GM12878 (cell line): Measurements from ENCODE around the gene RYR2. TPM values are rescaled to one million over a fixed set of nuclear protein-coding genes. Genes with fewer than 3 reads are reported as not detected.

Source experiments
- ATAC-seq: fragments of 200-7000 bp; cut with Tn5 transposase; 3 replicates; pipeline ENCODE4 v1.9.1; 2020; ENCODE audit warnings: mild to moderate bottlenecking, moderate library complexity
- BruUV-seq: library from RNA; stranded (reverse); fragments of 400-500 nt; replicated peaks from 2 replicates; lab custom pipeline; 2021; lab: Mats Ljungman, UMichigan
- CTCF ChIA-PET: fragments of 300-600 bp; sonication (Branson Sonifier 250); formaldehyde crosslinking; extraction: SDS; loops from one replicate; lab custom pipeline; 2021; ENCODE audit warnings: inconsistent platforms; lab: Yijun Ruan, JAX
- POLR2A ChIA-PET: fragments of 350-600 bp; formaldehyde crosslinking; extraction: SDS; loops from one replicate; lab custom pipeline; 2021; ENCODE audit warnings: inconsistent platforms; lab: Charles Lee
- RAD21 ChIA-PET: fragments of 300-600 bp; sonication (Branson Sonifier 250); formaldehyde crosslinking; loops from one replicate; lab custom pipeline; 2023; ENCODE audit warnings: antibody characterized with exemption; ENCODE audit not compliant: unreplicated experiment; lab: Charles Lee
- SMC1A ChIA-PET: fragments of 300-600 bp; sonication (Branson Sonifier 250); formaldehyde crosslinking; loops from one replicate; lab custom pipeline; 2023; ENCODE audit not compliant: unreplicated experiment, uncharacterized antibody; lab: Charles Lee
- DNase-seq: peaks from one replicate; pipeline ENCODE4 v3.0.0-alpha.2; 2011; ENCODE audit warnings: low read depth, low spot score
- FAIRE-seq: peaks from 3 replicates; lab custom pipeline; 2011; peaks lifted over from hg19 to GRCh38; lab: Jason Lieb, UNC
- H2AFZ ChIP-seq: 2 replicates; pipeline ENCODE4 v1.6.0; 2011; ENCODE audit warnings: low read depth, low read length, control low read depth; ENCODE audit not compliant: control insufficient read depth
- H3K27ac ChIP-seq: 2 replicates; pipeline ENCODE4 v1.5.1; 2011; ENCODE audit warnings: control low read depth; ENCODE audit not compliant: control insufficient read depth, insufficient read depth
- H3K27me3 ChIP-seq, 2 experiments: replicated peaks in 1 of 2; 2 replicates each; pipeline versions ENCODE4 v1.6.0 to v1.6.1; 2011; ENCODE audit warnings: low read length in 1 of 2; ENCODE audit not compliant: control insufficient read depth in 2 of 2, insufficient read depth in 2 of 2
- H3K36me3 ChIP-seq, 2 experiments: 2 replicates each; pipeline ENCODE4 v1.5.1; 2011; ENCODE audit warnings: low read length in 1 of 2; ENCODE audit not compliant: control insufficient read depth in 2 of 2, insufficient read depth in 2 of 2
- H3K4me1 ChIP-seq: 2 replicates; pipeline ENCODE4 v1.6.1; 2011; ENCODE audit warnings: mild to moderate bottlenecking, low read length, moderate library complexity, mixed read lengths; ENCODE audit not compliant: control insufficient read depth, insufficient read depth
- H3K4me2 ChIP-seq: 2 replicates; pipeline ENCODE4 v1.6.0; 2011; ENCODE audit warnings: control low read depth; ENCODE audit not compliant: control insufficient read depth, insufficient read depth
- H3K4me3 ChIP-seq: fragments of 200-600 bp; sonication (generic); 2 replicates; pipeline ENCODE4 v1.5.1; 2016
- H3K79me2 ChIP-seq: 2 replicates; pipeline ENCODE4 v1.6.0; 2011; ENCODE audit warnings: low read length; ENCODE audit not compliant: control insufficient read depth, insufficient read depth
- H3K9ac ChIP-seq: 2 replicates; pipeline ENCODE4 v1.8.0; 2011; ENCODE audit warnings: low read length, control low read depth, mixed read lengths; ENCODE audit not compliant: control insufficient read depth, insufficient read depth
- H3K9me3 ChIP-seq: replicated peaks from 3 replicates; pipeline ENCODE4 v1.5.1; 2011; ENCODE audit warnings: mild to moderate bottlenecking, low read length; ENCODE audit not compliant: control insufficient read depth, insufficient read depth
- H4K20me1 ChIP-seq: 2 replicates; pipeline ENCODE4 v1.6.0; 2011; ENCODE audit not compliant: control insufficient read depth, insufficient read depth
- BHLHE40 ChIP-seq, 2 experiments: fragments of 450-650 bp in 1 of 2; IDR thresholded peaks; 2 replicates each; pipeline ENCODE4 v1.6.1; 2011 to 2017; ENCODE audit warnings: low read depth in 2 of 2, borderline replicate concordance in 1 of 2, improper control_type of control experiment in 1 of 2, low read length in 1 of 2, mild to moderate bottlenecking in 1 of 2
- CTCF ChIP-seq, 3 experiments: IDR thresholded peaks in 2 of 3; conservative IDR thresholded peaks in 1 of 3; 2 replicates each; pipeline ENCODE4 v1.5.1; 2011; ENCODE audit warnings: low read depth in 3 of 3, low read length in 3 of 3, mild to moderate bottlenecking in 3 of 3, control low read depth in 2 of 3, moderate library complexity in 2 of 3, inconsistent platforms in 1 of 3, mixed read lengths in 1 of 3; ENCODE audit not compliant: control insufficient read depth in 2 of 3, insufficient read depth in 1 of 3; ENCODE audit errors: extremely low read depth in 1 of 3
- EGR1 ChIP-seq, 2 experiments: IDR thresholded peaks; 1 replicate in 1 of 2; 2 replicates in 1 of 2; pipeline ENCODE4 v1.6.1; 2011 to 2012; ENCODE audit warnings: low read depth in 2 of 2, low read length in 2 of 2, borderline replicate concordance in 1 of 2, mild to moderate bottlenecking in 1 of 2, moderate library complexity in 1 of 2
- ELK1 ChIP-seq: IDR thresholded peaks from 2 replicates; pipeline ENCODE4 v1.6.1; 2012; ENCODE audit warnings: low read depth, low read length, improper control_type of control experiment
- FOXM1 ChIP-seq: IDR thresholded peaks from 2 replicates; pipeline ENCODE4 v1.6.1; 2012; ENCODE audit warnings: low read depth, mild to moderate bottlenecking, inconsistent platforms, low read length, moderate library complexity
- KLF5 ChIP-seq: fragments of 450-650 bp; IDR thresholded peaks from 2 replicates; pipeline ENCODE4 v1.6.1; 2014; ENCODE audit warnings: mild to moderate bottlenecking; ENCODE audit not compliant: partially characterized antibody
- MTA2 ChIP-seq: fragments of 450-650 bp; IDR thresholded peaks from 2 replicates; pipeline ENCODE4 v1.6.1; 2016; ENCODE audit warnings: low read depth, mild to moderate bottlenecking, moderate library complexity
- NR2F1 ChIP-seq: fragments of 450-650 bp; conservative IDR thresholded peaks from 2 replicates; pipeline ENCODE4 v1.6.1; 2017; ENCODE audit warnings: mild to moderate bottlenecking
- PAX8 ChIP-seq: fragments of 450-650 bp; IDR thresholded peaks from 2 replicates; pipeline ENCODE4 v1.6.1; 2017; ENCODE audit warnings: mild to moderate bottlenecking, moderate library complexity
- POLR2AphosphoS2 ChIP-seq: IDR thresholded peaks from 2 replicates; pipeline ENCODE4 v1.6.1; 2011; ENCODE audit warnings: low read depth, mild to moderate bottlenecking, low read length, improper control_type of control experiment, moderate library complexity
- PRDM15 ChIP-seq: fragments of 450-650 bp; formaldehyde crosslinking; IDR thresholded peaks from 2 replicates; pipeline ENCODE4 v1.4.0; 2020; ENCODE audit warnings: mild to moderate bottlenecking, moderate library complexity
- SMARCA5 ChIP-seq: fragments of 450-650 bp; IDR thresholded peaks from 2 replicates; pipeline ENCODE4 v1.6.1; 2017; ENCODE audit warnings: mild to moderate bottlenecking
- TAF1 ChIP-seq: IDR thresholded peaks from 2 replicates; pipeline ENCODE4 v1.6.1; 2011; ENCODE audit warnings: mild to moderate bottlenecking, low read depth, low read length, borderline replicate concordance
- TCF12 ChIP-seq: IDR thresholded peaks from 2 replicates; pipeline ENCODE4 v1.6.1; 2011; ENCODE audit warnings: low read depth, mild to moderate bottlenecking, low read length
- in situ Hi-C: fragments of 300-500 bp; cut with MboI; formaldehyde crosslinking; loops from 9 replicates; pipeline ENCODE4 v1.14.3; 2018; ENCODE audit warnings: mixed read lengths
- intact Hi-C: fragments of 100-400 bp; cut with micrococcal nuclease; formaldehyde crosslinking; loops from one replicate; pipeline ENCODE4 v1.14.2; 2022; ENCODE audit not compliant: unreplicated experiment
- polyA plus RNA-seq, 11 experiments: library from polyadenylated mRNA; depleted of rRNA in 4 of 11; unstranded in 6 of 11; stranded (reverse) in 5 of 11; fragments of >200 nt; fragmentation: Nextera tagmentation in 4 of 11; fragmentation: Illumina TruSeq in 1 of 11; extraction: Ambion mirVana in 4 of 11; extraction: Trizol in 1 of 11; gene quantifications; 1 replicate in 1 of 11; 2 replicates in 10 of 11; pipeline versions ENCODE4 v1.2.1 to v1.2.3, GENCODE V29; 2011 to 2016; ENCODE audit warnings: inconsistent platforms in 2 of 11, missing spikeins in 2 of 11, low read depth in 1 of 11
- total RNA-seq, 4 experiments: library from RNA; depleted of rRNA in 3 of 4; stranded (reverse); fragments of >200 nt in 3 of 4; fragmentation: Illumina TruSeq in 1 of 4; extraction: Trizol in 1 of 4; gene quantifications; 2 replicates each; pipeline versions ENCODE4 v1.2.1 to v1.2.3, GENCODE V29; 2013 to 2021

The RYR2 gene
- total and polyA plus RNA-seq, 10 of the 15 experiments (the other 5 are each of a cell fraction or from before 2014, with no cell fraction given): 0.01 to 0.04 TPM; not detected in 8

GRCh38 chr1:237695878-237696277, 653.9 kb downstream of the RYR2 start:
- ATAC-seq: no peak
- BruUV-seq: no TSS peak
- SMC1A ChIA-PET: no interaction called here

More at GRCh38 chr1:237695878-237696277, 653.9 kb downstream of the RYR2 start:
- Histone ChIP-seq H3K36me3 (no peaks in the 10 kb centered on the region), H3K4me1 (no peaks in the 10 kb centered on the region), H2AFZ (no peak overlapping the region), H3K9me3 (no peaks in the 10 kb centered on the region), H3K79me2 (no peaks in the 10 kb centered on the region), H3K4me3 (no peak overlapping the region), H3K27ac (no peak overlapping the region), H3K9ac (no peak overlapping the region), H3K27me3 (no peaks in the 10 kb centered on the region), H4K20me1 (no peaks in the 10 kb centered on the region), H3K4me2 (no peak overlapping the region)
- POLR2A ChIA-PET: no interaction called here
- CTCF ChIA-PET: no interaction called here
- FAIRE-seq (no peak), DNase-seq (no peak)
- RAD21 ChIA-PET: no interaction called here
- TF ChIP-seq PRDM15 (CRISPR knock-in tag): no peak
- TF ChIP-seq PAX8: no peak
- TF ChIP-seq POLR2AphosphoS2: no peak
- TF ChIP-seq FOXM1: no peak
- no peak for TF ChIP-seq KLF5
- no peak for TF ChIP-seq NR2F1
- no peak for TF ChIP-seq TCF12
- no peak for TF ChIP-seq ELK1
- no peak for TF ChIP-seq TAF1
- TF ChIP-seq EGR1 (IDR thresholded peaks at IDR 0.05; ENCODE audit: borderline replicate concordance in 1 of 2, low read depth in 2 of 2, low read length in 2 of 2): no peak
- no peak for TF ChIP-seq SMARCA5
- TF ChIP-seq MTA2: no peak
- no peak for TF ChIP-seq CTCF (IDR thresholded peaks at IDR 0.05 in 2 of 3, conservative IDR thresholded peaks at IDR 0.05 in 1 of 3; ENCODE audit: control insufficient read depth in 2 of 3, extremely low read depth in 1 of 3, insufficient read depth in 1 of 3, low read depth in 3 of 3, low read length in 3 of 3)
- no peak for TF ChIP-seq BHLHE40 (IDR thresholded peaks at IDR 0.05; ENCODE audit: borderline replicate concordance in 1 of 2, low read depth in 2 of 2, low read length in 1 of 2)
- intact Hi-C loops: no loop called here
- in situ Hi-C loops: no loop called here
